ENCODE results near the gene ATP1B1. TPM values are rescaled to one million over a fixed set of nuclear protein-coding genes. Genes with fewer than 3 reads are reported as not detected.

The ATP1B1 gene
- total RNA-seq, 1 donor from 2014 or later, result 108 TPM

- DNase-seq (ENCODE audit: low spot score, unreplicated experiment), result no peak
- peaks cover 37% of the 10 kb centered on the region for H3K4me1 Mint-ChIP-seq (ENCODE audit: low read depth)
- H3K27ac Mint-ChIP-seq, result peak overlapping the region; percentile 19
- TF ChIP-seq CTCF (IDR thresholded peaks at IDR 0.05; ENCODE audit: unreplicated experiment), result no peak
- no peaks in the 10 kb centered on the region for H3K9me3 Mint-ChIP-seq (ENCODE audit: low read depth)
- H3K4me3 Mint-ChIP-seq (ENCODE audit: low read depth), result no peak overlapping the region
- H3K27me3 Mint-ChIP-seq, result peaks cover 3% of the 10 kb centered on the region
- H3K36me3 Mint-ChIP-seq (ENCODE audit: insufficient read depth), result no peaks in the 10 kb centered on the region
Measured at GRCh38 chr1:169090308-169090899, 16.1 kb upstream of the ATP1B1 start.

GRCh38 chr1:169090900-169091311, 15.6 kb upstream of the ATP1B1 start:
- Mint-ChIP-seq H3K9me3 (ENCODE audit: low read depth) (no peaks in the 10 kb centered on the region), H3K27ac (no peak overlapping the region), H3K4me3 (ENCODE audit: low read depth) (no peak overlapping the region), H3K36me3 (ENCODE audit: insufficient read depth) (no peaks in the 10 kb centered on the region), H3K4me1 (ENCODE audit: low read depth) (peaks cover 34% of the 10 kb centered on the region), H3K27me3 (peaks cover 3% of the 10 kb centered on the region)
- no peak for DNase-seq (ENCODE audit: low spot score, unreplicated experiment)
- TF ChIP-seq CTCF (IDR thresholded peaks at IDR 0.05; ENCODE audit: unreplicated experiment), result no peak

GRCh38 chr1:169091480-169091941, 15.0 kb upstream of the ATP1B1 start:
- H3K27ac Mint-ChIP-seq, result no peak overlapping the region
- peaks cover 3% of the 10 kb centered on the region for H3K27me3 Mint-ChIP-seq
- no peak for DNase-seq (ENCODE audit: low spot score, unreplicated experiment)
- no peak overlapping the region for H3K4me3 Mint-ChIP-seq (ENCODE audit: low read depth)
- no peaks in the 10 kb centered on the region for H3K9me3 Mint-ChIP-seq (ENCODE audit: low read depth)
- peaks cover 30% of the 10 kb centered on the region for H3K4me1 Mint-ChIP-seq (ENCODE audit: low read depth)
- TF ChIP-seq CTCF (IDR thresholded peaks at IDR 0.05; ENCODE audit: unreplicated experiment), result no peak
- H3K36me3 Mint-ChIP-seq (ENCODE audit: insufficient read depth), result no peaks in the 10 kb centered on the region

- Mint-ChIP-seq H3K4me3 (ENCODE audit: low read depth) (no peak overlapping the region), H3K27ac (no peak overlapping the region), H3K36me3 (ENCODE audit: insufficient read depth) (no peaks in the 10 kb centered on the region), H3K4me1 (ENCODE audit: low read depth) (peaks cover 21% of the 10 kb centered on the region), H3K9me3 (ENCODE audit: low read depth) (no peaks in the 10 kb centered on the region), H3K27me3 (peaks cover 3% of the 10 kb centered on the region)
- TF ChIP-seq CTCF (IDR thresholded peaks at IDR 0.05; ENCODE audit: unreplicated experiment), result no peak
- DNase-seq (ENCODE audit: low spot score, unreplicated experiment), result no peak
Measured at GRCh38 chr1:169092399-169092798, 14.1 kb upstream of the ATP1B1 start.

DNA sequence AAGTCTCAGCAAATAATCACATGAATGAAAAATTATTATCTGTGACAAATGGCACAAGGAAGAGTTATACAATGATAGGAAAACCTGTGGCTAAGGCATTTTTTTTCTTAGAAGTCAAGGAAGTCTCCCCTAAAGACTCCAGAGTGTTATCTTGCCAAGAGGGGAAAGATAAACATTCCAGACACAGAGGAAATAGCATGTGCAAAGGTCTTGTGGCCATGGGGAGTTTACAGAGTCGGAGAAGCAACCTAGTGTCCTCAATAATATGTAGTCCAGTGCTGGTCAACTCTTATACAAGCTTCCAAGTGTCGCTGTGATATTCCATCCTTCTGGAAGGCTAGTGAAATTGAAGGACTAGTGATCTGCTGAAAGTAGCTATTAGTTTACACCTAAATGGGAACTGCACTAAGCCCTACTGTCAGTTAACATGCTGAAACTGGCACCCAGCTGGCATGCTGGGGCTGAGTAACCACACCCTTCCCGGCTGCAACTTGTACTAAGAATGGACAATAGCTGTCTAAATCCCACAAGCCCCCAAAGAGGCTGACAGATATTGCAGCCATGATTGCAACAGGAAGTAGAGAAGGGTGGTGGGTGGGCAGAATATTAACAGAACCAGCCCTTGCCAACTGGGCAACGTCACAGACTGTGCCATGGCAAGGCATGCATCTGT, 11.5 kb upstream of the ATP1B1 start:
- no peak for TF ChIP-seq CTCF (IDR thresholded peaks at IDR 0.05; ENCODE audit: unreplicated experiment)
- peaks cover 8% of the 10 kb centered on the region for H3K4me1 Mint-ChIP-seq (ENCODE audit: low read depth)
- H3K27ac Mint-ChIP-seq, result no peak overlapping the region
- peaks cover 3% of the 10 kb centered on the region for H3K27me3 Mint-ChIP-seq
- H3K36me3 Mint-ChIP-seq (ENCODE audit: insufficient read depth), result no peaks in the 10 kb centered on the region
- no peak for DNase-seq (ENCODE audit: low spot score, unreplicated experiment)
- H3K4me3 Mint-ChIP-seq (ENCODE audit: low read depth), result no peak overlapping the region
- H3K9me3 Mint-ChIP-seq (ENCODE audit: low read depth), result no peaks in the 10 kb centered on the region

Data from progenitor cell of endocrine pancreas (in vitro differentiated cells).